ENCODE measurements around the gene DDC.
"Not testable (repeated sequence)": the region's sequence is repeated elsewhere in the genome, so short reads cannot be mapped to it uniquely, and the experiment has no call there.

The DDC gene

GRCh38 chr7:50528266-50529092 is 36.7 kb downstream of the DDC start:
- no peak for DNase-seq (ENCODE audit: low read depth in 2 of 2)

GRCh38 chr7:50519350-50519749 is 45.9 kb downstream of the DDC start:
- not testable (repeated sequence) for DNase-seq (ENCODE audit: low read depth in 2 of 2)

- no peak for DNase-seq (ENCODE audit: low read depth in 2 of 2)
Observed at GRCh38 chr7:50513166-50513871, 51.9 kb downstream of the DDC start.

DNA sequence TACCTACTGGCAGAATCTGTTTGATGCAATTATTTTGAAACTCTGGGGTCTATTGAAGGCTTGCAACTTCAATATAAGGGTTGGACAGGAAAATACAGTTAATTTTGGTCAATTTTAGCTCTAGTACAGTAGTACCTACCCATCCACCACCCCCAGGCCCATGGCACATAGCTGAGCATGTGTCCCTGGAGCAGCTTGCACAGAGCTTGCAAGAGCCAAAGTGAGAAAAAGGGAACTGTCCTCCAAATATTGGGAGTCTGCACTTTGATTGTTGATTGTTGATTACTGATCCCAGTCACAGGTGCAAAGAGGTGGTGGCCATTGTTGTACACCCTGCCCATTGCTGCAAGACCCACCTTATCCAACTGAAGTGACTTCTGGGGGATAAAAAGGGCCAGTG is 52.8 kb downstream of the DDC start:
- DNase-seq (ENCODE audit: low read depth in 2 of 2), result no peak

DNA sequence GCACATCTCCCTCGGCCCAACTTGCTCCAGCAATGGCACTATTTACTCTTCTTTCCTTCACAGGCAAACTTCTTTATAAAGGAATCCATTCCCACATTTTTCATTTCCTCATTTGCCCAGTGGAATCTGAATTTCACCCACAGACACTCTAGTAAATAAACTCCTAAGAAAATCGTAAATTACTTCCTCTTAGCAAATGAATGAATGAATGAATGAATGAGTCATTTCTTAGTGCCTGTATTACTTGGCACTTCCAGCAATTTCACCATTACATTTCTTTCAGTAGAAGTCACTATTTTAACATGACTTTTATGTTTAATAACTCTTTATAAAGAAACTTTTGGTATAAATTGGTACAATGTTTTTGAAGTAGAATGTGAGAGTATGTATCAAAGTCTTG is 55.7 kb downstream of the DDC start:
- DNase-seq (ENCODE audit: low read depth in 2 of 2), result no peak

DNA sequence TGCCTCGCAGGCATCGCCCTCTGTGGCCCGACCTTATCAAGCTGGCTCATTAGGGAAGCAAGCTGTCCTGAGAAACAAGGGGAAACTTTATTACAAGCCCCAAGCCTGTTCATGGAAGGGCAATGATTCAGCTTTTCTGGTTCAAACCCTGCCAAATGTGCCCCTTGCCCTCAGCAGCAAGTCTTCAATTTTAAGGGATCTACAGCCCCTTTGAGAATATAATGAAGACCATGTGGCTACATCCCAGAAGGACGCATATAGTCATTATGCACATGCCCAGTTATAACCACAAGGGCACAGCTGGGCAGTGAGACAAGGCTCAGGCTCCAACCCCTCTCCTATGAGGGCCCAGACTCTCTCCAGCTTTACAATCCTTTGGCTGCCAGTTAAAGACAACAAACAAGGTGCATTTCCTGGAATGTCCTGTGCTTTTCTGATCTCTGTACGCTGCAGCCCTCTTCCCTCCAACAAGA is 56.7 kb downstream of the DDC start:
- no peak for DNase-seq (ENCODE audit: low read depth in 2 of 2)

DNA sequence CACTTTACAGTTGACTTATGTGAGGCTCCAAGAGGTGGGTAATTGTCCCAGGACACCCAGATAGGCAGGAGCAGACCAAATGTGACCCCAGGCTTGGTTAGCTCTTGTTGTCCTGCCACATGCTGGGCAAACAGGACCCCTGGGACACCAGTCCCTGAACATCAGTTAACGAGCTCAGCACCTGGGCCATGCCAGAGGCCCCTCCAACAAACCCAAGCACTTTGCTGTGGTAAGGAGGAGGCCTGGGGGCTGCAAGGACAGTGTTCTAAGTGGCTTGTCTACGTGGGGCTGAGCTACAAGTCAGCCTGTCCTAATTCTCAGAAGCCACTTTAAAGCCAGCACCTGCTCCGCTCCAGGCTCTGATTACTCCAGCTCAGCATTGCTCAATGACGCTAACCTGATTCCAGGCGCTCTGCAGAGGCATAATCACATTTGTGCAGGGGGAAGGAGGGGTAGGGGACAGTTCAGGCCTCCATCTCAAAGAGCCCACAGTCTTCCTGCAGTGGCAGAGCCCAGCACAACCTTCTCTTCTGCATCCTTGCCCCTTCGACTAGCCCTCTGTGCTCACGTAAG is 57.2 kb downstream of the DDC start:
- no peak for DNase-seq (ENCODE audit: low read depth in 2 of 2)

GRCh38 chr7:50505553-50506210 is 59.5 kb downstream of the DDC start:
- no peak for DNase-seq (ENCODE audit: low read depth in 2 of 2)

DNA sequence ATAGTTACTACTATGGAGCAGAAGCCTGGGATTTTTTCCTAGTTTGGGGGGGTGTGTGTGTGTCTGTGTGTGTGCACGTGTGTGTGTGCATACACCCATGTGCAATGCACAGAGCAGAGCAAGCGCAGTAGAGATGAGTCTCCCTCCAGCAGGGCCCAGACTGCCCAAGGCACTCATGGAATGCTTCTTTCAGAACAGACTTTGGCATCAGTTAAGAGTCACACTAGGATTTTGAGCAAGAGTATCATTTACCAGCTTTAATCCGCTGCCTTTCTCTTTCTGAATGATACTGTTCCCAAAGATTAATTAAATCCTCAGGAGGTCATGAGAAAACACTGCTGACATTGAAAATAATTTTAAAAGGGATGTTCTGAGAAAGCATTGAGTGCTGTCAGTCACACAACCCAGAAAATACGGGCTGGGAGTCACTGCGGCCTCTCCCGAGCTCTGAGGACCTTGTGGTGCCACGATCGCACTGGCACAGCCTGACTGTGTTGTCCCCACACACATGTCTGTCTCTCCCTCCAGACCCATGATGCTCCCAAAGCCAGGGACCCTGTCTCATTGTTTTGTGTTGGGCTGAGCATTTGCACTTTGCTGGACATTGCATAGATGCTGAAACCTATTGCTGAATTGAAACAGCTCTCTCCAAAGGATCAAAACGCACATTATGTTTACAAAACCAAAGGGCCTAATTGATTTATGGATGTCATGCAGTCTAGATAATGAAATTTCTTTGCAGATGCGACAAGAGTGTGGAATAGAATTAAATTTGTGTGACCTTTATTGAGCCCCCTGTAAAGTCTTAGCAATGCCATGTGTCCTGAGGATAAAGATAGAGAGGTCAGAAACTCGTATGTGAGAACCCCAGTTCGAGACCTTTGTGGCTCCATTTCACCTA is 60.3 kb downstream of the DDC start:
- DNase-seq (ENCODE audit: low read depth in 2 of 2), result no peak

GRCh38 chr7:50502947-50503346 is 62.3 kb downstream of the DDC start:
- DNase-seq (ENCODE audit: low read depth in 2 of 2), result no peak

DNA sequence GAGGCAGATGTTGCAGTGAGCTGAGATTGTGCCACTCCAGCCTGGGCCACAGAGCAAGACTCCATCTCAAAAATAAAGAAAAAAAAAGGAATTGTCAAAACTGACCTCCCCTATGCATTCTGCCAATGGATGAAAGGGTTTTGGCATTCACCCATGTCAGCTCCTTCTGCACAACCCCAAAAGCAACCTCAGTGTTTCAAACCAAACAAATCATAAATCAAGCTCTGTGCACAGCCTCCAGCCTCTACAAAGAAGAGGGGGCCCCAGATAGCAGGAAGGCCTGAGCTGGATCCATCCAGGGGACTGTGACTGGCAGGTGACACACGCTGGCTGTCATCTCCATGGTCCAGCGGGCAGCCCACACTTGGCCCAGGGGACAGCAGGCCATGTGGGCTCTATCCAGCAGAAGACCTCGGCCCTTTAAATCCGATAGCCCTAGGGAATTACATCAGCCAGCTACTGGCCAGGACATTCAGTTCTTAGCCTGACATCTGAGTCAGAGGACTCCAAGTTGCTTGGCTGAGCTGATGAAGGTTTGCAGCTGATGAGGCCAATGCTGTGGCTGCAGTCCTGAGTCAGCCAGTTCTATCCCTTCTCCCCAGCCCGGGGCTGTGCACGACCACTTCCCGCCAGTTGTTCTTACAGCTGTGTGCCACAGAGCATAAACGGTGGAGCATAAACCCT is 63.1 kb downstream of the DDC start:
- DNase-seq (ENCODE audit: low read depth in 2 of 2), result no peak

DNA sequence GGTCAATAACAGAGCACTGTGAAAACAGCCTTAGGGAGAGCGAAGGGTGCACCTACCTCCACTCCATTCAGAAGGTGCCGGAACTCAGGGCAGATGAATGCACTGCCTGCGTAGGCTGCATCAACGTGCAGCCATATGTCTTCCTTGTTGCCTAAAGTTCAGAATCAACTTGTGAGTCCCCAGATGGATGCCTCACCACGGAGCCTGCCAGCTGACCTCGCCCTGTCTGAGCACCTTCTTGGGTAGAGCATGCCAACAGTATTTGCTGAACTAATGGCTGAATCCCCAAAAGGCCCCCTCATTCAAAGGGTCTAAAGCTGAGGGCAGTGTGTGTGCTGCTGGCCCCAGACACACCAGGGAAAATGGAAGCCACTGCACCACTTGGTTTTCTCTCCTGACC is 66.1 kb downstream of the DDC start:
- DNase-seq (ENCODE audit: low read depth in 2 of 2), result no peak

GRCh38 chr7:50497968-50498367 is 67.2 kb downstream of the DDC start:
- no peak for DNase-seq (ENCODE audit: low read depth in 2 of 2)

DNA sequence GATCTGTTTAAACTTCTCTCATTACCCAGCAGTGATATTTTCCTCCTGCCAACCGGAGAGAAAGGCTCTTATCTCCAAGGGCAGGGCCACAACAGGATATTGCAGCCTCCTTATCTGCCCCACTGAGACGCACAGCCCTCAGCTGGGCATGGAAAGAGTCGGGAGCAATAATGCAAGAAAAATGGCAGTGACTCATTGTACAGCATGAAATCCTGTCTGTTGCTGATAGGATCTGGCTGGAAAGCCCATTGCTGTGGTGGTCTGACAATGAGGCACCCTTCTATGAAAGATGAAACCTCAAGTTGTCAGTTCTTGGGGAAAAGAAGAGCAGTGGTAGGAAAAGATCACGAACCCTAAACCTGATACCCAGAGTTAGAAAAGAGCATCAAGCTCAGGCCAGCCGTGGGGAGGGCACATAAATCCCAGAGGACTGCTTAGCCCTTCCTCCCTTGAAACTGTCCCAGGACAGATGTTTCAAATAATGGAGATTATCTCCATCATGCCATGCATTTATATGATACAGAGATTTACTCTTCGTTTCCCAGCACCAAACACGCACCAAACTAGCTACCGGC is 68.0 kb downstream of the DDC start:
- no peak for DNase-seq (ENCODE audit: low read depth in 2 of 2)

DNA sequence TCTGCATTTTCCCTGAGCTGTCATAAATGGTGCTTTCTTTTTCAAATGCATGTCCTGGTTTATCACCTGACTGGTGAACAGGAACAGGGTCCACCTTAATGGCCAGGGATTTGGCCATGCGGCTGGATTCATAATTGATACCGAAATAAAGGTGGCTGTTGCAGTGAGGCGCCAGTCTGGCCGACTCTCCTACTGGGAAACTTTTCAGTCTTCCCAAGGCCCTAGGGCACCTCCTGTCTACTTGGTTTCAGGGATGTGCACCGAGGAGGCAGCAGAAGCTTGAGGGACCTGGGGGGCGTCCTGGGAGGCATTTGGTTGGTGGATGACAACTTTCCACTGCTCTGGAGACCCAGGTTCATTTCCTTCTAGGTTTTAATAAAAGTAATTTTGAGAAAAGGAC is 68.6 kb downstream of the DDC start:
- DNase-seq (ENCODE audit: low read depth in 2 of 2), result no peak

- DNase-seq (ENCODE audit: low read depth in 2 of 2), result no peak
Observed at GRCh38 chr7:50495746-50496145, 69.5 kb downstream of the DDC start.

- DNase-seq (ENCODE audit: low read depth in 2 of 2), result no peak
Observed at GRCh38 chr7:50492770-50493519, 72.3 kb downstream of the DDC start.

DNA sequence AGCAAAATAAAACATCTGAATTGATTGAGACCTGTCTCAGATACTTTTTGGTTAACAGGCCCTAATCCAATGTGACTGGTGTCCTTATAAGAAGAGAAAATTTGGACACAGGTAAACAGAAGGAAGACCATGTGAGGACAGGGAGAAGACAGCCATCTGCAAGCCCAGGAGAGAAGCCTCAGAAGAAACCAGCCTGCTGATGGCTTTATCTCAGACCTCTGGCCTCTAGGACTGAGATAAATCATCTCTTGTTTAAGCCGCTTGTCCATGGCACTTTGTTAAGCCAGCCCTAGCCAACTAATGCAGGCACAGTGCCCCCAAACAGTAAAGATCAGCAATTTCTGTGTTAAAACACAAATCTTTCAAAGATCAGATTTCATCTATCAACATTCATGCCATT is 73.3 kb downstream of the DDC start:
- no peak for DNase-seq (ENCODE audit: low read depth in 2 of 2)

DNA sequence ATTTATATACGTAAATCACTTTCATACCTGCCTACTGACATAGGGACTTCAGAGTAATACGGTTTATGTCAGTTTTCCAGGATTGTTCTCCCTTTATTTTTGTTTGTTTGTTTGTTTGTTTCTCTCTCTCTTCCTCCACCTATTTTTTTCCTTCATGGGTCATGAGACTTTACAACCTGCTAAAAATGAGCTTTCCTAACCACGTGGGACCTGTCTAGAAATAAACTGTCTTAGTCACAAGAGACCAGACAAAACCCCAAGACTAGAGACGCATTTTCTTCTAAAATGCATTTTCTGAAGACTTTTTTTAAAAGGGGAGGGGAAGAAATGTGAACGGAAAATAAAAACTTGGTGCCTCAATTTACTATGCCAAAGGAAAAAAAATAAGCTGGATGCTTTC is 74.0 kb downstream of the DDC start:
- DNase-seq (ENCODE audit: low read depth in 2 of 2), result no peak

DNA sequence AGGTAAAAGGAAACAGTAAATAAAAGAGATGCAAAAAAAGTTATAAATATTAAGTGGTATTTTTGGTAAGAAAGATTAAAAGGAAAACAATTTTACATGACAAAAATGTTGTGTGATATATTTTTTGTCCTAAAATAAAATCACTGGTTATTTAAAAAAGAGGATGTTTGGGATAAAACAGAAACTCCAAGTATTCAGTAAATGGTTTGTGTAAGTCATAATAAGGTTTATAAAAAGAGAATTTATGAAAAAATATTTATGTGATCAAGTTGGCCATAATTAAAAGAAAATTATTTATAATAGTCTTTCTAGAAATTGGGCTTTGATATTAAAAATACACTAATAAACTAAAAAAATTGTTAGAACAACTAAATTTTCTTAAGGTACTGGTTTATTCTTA is 76.8 kb downstream of the DDC start:
- no peak for DNase-seq (ENCODE audit: low read depth in 2 of 2)
